Endothelial cell of coronary artery (primary cell): ENCODE data around the gene OSBPL3. TPM values are rescaled to one million over a fixed set of nuclear protein-coding genes. Genes with fewer than 3 reads are reported as not detected.

Experiments
- total RNA-seq: library from RNA; depleted of rRNA; stranded (reverse); fragments of >200 nt; gene quantifications from 2 replicates; pipeline ENCODE4 v1.2.3, GENCODE V29; 2014

OSBPL3 gene
- total RNA-seq, result 23.8 and 28.0 TPM in 2 replicates

DNA sequence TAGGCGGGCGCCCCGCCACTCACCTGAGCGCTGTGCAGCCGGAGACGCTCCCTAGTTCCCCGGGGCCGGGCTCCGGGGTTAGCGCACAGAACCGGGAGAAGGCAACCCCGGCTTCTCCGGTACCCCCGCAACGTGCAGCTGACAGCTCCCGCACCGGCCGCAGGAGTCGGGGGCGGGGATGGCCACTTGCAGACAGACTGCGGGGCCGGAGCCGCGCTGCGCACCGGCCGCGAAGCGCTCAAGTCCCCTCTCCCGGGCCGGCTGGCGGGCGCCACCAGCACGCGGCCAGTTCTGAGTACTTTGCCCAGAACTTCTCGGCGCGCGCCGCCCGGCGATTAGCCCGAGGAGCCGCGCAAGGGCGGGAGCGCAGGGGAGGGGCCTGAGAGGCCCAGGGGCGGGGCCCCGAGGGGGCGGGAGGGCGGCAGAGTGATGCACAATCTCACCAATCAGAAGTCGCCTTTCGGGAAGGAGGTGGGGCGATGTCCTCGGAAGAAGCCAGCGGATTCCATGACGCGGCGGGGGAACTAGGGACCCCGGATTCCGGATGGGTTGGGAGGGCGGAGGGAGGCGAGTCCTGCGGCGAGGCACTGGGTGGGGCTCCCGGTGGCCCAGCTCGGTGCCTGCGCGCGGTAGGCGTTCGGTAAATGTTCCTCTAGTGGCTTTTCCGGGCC is at the start of gene OSBPL3:
TSS of gene OSBPL3 (minus strand) at position 316 of the 671 bp plus-strand sequence. CDS start 87,706 bp downstream, outside the sequence.

GRCh38 chr7:24757353-24758275 is 222.4 kb downstream of the OSBPL3 start, which contains the start of gene GSDME:
TSS of gene GSDME (minus strand) at chr7:24757464. CDS start at chr7:24749774, 7,690 bp downstream.

Other genes with a start within 250 kb of the OSBPL3 start
- gene GSDME, start 222.7 kb downstream of the OSBPL3 start, total RNA-seq, result 37.7 and 45.8 TPM in 2 replicates
- 41.3 and 56.0 TPM in 2 replicates for gene CYCS, start 145.1 kb upstream of the OSBPL3 start, total RNA-seq
- gene NPVF, start 248.3 kb upstream of the OSBPL3 start, total RNA-seq, result not detected in 2 replicates